Measurements from ENCODE around the gene GCNT1. TPM values are rescaled to one million over a fixed set of nuclear protein-coding genes. Genes with fewer than 3 reads are reported as not detected.

GCNT1 gene
- total RNA-seq: 1 to 10 TPM; 1.1 to 2.6 (median 1.6) TPM
- polyA plus RNA-seq: under 1 TPM; 0.11 to 0.27 (median 0.22) TPM
- long read RNA-seq, donor 1, full-length matches to known transcripts: 1 of 2 reads
- long read RNA-seq, donor 1, partial matches to known transcripts: 0 of 2 reads
- long read RNA-seq, donor 1, other reads (novel, unspliced or antisense): 1 of 2 reads
- long read RNA-seq, donor 2: 0 reads

- Histone ChIP-seq H3K27me3 (ENCODE audit: insufficient read depth in 3 of 3, low read length in 2 of 3) (peaks cover 0 to 5% (median 0%) of the 10 kb centered on the region in 3 donors), H3K36me3 (ENCODE audit: insufficient read depth in 1 of 2, low read depth in 1 of 2) (no peaks in the 10 kb centered on the region), H3K4me3 (peak within 1 kb of the TSS; percentile 74), H3K4me1 (peaks cover 9% of the 10 kb centered on the region), H3K9me3 (no peaks in the 10 kb centered on the region), H3K27ac (peak within 1 kb of the TSS; percentile 30)
- WGBS, 3 donors: 1 to 2% (median 2%) methylated on average over 48 to 65 of the region's 65 CpGs
- peak; percentile 79 to 83 for DNase-seq
- TF ChIP-seq, protein P1, sequence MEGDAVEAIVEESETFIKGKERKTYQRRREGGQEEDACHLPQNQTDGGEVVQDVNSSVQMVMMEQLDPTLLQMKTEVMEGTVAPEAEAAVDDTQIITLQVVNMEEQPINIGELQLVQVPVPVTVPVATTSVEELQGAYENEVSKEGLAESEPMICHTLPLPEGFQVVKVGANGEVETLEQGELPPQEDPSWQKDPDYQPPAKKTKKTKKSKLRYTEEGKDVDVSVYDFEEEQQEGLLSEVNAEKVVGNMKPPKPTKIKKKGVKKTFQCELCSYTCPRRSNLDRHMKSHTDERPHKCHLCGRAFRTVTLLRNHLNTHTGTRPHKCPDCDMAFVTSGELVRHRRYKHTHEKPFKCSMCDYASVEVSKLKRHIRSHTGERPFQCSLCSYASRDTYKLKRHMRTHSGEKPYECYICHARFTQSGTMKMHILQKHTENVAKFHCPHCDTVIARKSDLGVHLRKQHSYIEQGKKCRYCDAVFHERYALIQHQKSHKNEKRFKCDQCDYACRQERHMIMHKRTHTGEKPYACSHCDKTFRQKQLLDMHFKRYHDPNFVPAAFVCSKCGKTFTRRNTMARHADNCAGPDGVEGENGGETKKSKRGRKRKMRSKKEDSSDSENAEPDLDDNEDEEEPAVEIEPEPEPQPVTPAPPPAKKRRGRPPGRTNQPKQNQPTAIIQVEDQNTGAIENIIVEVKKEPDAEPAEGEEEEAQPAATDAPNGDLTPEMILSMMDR (IDR thresholded peaks at IDR 0.05): no peak
- intact Hi-C loops (cut with DNase I): no loop called here
- peak; percentile 70 to 90 (median 84) for ATAC-seq
These were observed at the start of gene GCNT1 for GRCh38 chr9:76458903-76459693. GCNT1 (plus strand) TSS chr9:76459182; CDS start chr9:76502382, 43,200 bp downstream.

DNA sequence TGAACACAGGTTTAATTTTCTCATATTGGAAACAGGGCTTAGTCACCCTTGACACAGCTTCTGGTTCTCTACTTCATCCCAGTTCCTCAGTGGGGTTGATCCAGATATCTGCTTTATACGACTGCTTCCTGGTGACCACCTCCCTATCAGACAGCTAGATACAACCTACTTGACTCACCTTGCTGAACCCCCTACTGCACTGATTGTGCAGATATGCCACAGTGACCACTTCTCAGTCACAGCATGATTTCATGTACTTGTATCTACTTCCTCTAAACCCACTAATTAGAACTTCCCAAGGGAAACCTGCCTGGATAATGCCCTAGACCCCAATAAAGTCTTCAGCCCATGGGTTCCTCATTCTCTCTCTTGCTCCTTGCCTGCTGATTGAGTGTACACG is 46.3 kb upstream of the GCNT1 start:
- H3K4me3 ChIP-seq: no peak overlapping the region
- H3K27me3 ChIP-seq (ENCODE audit: insufficient read depth in 3 of 3, low read length in 2 of 3): no peaks in the 10 kb centered on the region
- DNase-seq (no peak), ATAC-seq (no peak)
- TF ChIP-seq, protein P1 (IDR thresholded peaks at IDR 0.05): no peak
- no peak overlapping the region for H3K27ac ChIP-seq
- H3K9me3 ChIP-seq: peaks cover 5% of the 10 kb centered on the region
- H3K4me1 ChIP-seq: no peaks in the 10 kb centered on the region
- WGBS, 3 donors: 53 to 57% (median 56%) methylated on average over 2 of the region's 2 CpGs
- H3K36me3 ChIP-seq (ENCODE audit: insufficient read depth in 1 of 2, low read depth in 1 of 2): no peaks in the 10 kb centered on the region
- intact Hi-C loops (cut with DNase I): no loop called here

GRCh38 chr9:76413658-76414057 is 45.3 kb upstream of the GCNT1 start:
- intact Hi-C loops (cut with DNase I): no loop called here
- Histone ChIP-seq H3K36me3 (ENCODE audit: insufficient read depth in 1 of 2, low read depth in 1 of 2) (no peaks in the 10 kb centered on the region), H3K4me3 (no peak overlapping the region), H3K9me3 (peaks cover 5% of the 10 kb centered on the region), H3K4me1 (no peaks in the 10 kb centered on the region), H3K27me3 (ENCODE audit: insufficient read depth in 3 of 3, low read length in 2 of 3) (no peaks in the 10 kb centered on the region), H3K27ac (no peak overlapping the region)
- DNase-seq (no peak), ATAC-seq (no peak)
- TF ChIP-seq, protein P1 (IDR thresholded peaks at IDR 0.05): no peak

DNA sequence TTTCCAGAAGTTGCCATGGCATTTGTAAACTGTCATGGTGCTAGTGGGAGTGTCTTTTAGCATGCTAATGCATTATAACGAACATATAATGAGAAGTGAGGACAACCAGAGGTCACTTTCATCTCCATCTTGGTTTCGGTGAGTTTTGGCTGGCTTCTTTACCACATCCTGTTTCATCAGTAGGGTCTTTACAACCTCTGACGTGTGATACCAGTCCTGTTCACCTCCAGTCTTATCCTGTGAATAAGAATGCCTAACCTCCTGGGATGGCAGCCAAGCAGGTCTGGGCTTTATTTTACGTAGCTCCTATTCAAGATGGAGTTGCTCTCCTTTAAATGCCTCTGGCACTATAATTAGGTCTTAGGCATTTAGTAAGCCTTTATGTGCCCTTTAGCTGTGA is 44.3 kb upstream of the GCNT1 start:
- ATAC-seq (no peak), DNase-seq (no peak)
- Histone ChIP-seq H3K4me1 (no peaks in the 10 kb centered on the region), H3K4me3 (no peak overlapping the region), H3K27ac (no peak overlapping the region), H3K9me3 (peaks cover 5% of the 10 kb centered on the region), H3K36me3 (ENCODE audit: insufficient read depth in 1 of 2, low read depth in 1 of 2) (no peaks in the 10 kb centered on the region), H3K27me3 (ENCODE audit: insufficient read depth in 3 of 3, low read length in 2 of 3) (no peaks in the 10 kb centered on the region)
- WGBS, 3 donors: 64 to 75% (median 71%) methylated on average over 4 of the region's 4 CpGs
- intact Hi-C loops (cut with DNase I): no loop called here
- TF ChIP-seq, protein P1 (IDR thresholded peaks at IDR 0.05): no peak
